Activated naive CD8-positive, alpha-beta T cell (primary cell): ENCODE data around the gene CEMIP.

ENCODE experiments used
- H3K27ac Mint-ChIP-seq: one replicate; pipeline ENCODE4 v1.8.0; 2021; ENCODE audit warnings: mixed read lengths
- H3K27me3 Mint-ChIP-seq: one replicate; pipeline ENCODE4 v1.8.0; 2021; ENCODE audit warnings: mixed read lengths
- H3K36me3 Mint-ChIP-seq: one replicate; pipeline ENCODE4 v1.8.0; 2021; ENCODE audit warnings: mixed read lengths
- H3K4me1 Mint-ChIP-seq: one replicate; pipeline ENCODE4 v1.8.0; 2021; ENCODE audit warnings: low read depth, mixed read lengths
- H3K4me3 Mint-ChIP-seq: one replicate; pipeline ENCODE4 v1.8.0; 2021; ENCODE audit warnings: mild to moderate bottlenecking, mixed read lengths
- H3K9me3 Mint-ChIP-seq: one replicate; pipeline ENCODE4 v1.8.0; 2021; ENCODE audit warnings: low read depth, mixed read lengths

CEMIP gene

DNA sequence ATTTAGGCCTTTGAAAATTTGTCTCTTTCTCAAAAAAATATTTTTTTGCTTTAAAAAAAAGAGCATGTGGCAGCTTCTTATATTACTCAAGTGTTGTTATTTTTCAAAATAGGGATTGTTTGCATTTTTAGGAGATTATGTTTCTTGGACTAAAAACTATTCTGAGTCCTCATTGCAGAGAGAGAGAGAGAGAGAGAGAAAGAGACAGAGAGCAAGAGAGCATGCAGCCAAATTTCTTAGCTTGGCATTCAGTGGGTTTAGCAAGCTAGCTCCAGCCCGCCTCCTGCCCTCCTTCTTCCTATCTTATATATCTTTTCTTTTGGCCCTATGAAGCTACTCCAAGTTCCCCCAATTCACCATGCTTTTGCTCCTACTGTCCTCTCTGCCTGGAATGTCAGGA, 55.7 kb downstream of the CEMIP start:
- no peaks in the 10 kb centered on the region for H3K9me3 Mint-ChIP-seq
- peaks cover 5% of the 10 kb centered on the region for H3K27me3 Mint-ChIP-seq
- no peak overlapping the region for H3K27ac Mint-ChIP-seq
- H3K36me3 Mint-ChIP-seq: no peaks in the 10 kb centered on the region
- H3K4me3 Mint-ChIP-seq: no peak overlapping the region
- H3K4me1 Mint-ChIP-seq: no peaks in the 10 kb centered on the region

DNA sequence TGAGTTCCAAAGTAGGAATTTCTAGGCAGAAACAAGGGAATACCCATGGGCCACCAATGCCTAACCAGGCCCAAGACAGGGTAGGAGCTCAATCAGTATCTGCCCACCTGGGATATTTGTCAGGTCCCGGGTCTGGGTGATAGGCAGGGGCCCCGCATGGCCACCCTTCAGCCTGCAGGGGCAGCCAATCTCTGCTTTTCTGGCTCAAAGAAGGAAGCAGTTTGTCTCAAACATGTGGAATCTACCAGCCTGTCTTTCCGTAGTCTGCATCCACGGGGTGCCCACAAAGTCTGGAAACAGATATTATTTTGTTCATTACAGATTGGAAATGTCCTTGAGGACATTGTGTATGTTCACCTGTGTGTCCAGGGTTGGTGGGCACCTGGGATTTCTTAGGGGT, 56.2 kb downstream of the CEMIP start:
- peaks cover 5% of the 10 kb centered on the region for H3K27me3 Mint-ChIP-seq
- H3K36me3 Mint-ChIP-seq: no peaks in the 10 kb centered on the region
- no peaks in the 10 kb centered on the region for H3K9me3 Mint-ChIP-seq
- H3K4me3 Mint-ChIP-seq: no peak overlapping the region
- no peak overlapping the region for H3K27ac Mint-ChIP-seq
- H3K4me1 Mint-ChIP-seq: no peaks in the 10 kb centered on the region

DNA sequence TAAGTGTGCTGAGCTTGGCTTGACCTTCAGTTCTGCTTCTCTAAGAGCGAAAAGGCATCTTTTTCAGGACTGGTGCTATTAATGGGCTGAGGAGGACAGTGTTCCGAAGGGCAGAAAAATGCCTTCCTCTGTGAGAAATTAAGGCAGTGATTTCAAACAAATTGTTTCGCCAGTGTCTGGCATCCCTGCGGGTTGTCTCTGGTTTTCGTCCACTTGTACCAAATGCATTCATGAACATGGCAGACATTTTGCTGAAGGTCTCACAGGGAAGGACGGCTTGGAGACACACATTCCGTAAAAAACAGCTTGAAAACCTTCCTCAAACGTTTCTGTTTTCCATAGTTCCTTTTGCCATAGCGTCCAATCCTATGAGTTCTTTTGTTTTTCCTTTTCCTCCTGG, 57.1 kb downstream of the CEMIP start:
- Mint-ChIP-seq H3K36me3 (no peaks in the 10 kb centered on the region), H3K4me3 (no peak overlapping the region), H3K27ac (no peak overlapping the region), H3K4me1 (no peaks in the 10 kb centered on the region), H3K9me3 (no peaks in the 10 kb centered on the region), H3K27me3 (peaks cover 5% of the 10 kb centered on the region)

DNA sequence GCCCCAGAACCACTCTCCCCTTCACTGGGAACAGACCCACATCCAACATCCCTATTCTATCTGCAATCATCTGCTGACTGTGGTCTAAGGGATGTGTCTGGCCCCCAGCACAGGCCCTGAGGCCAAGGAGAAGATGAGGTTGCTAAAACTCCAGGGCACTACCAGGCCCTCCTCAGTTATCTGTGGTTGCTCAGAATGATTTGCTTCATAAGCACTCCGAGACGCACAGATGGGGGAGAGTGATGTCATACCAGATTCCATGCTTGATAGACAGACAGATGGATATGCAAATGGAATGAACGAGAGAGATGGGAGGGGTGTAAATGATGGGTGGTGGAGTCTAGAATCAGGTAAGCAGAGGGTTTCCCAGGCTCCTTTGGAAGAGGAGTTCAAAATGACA, 57.8 kb downstream of the CEMIP start:
- H3K27me3 Mint-ChIP-seq: peaks cover 8% of the 10 kb centered on the region
- no peaks in the 10 kb centered on the region for H3K36me3 Mint-ChIP-seq
- no peak overlapping the region for H3K27ac Mint-ChIP-seq
- H3K4me3 Mint-ChIP-seq: no peak overlapping the region
- H3K4me1 Mint-ChIP-seq: no peaks in the 10 kb centered on the region
- no peaks in the 10 kb centered on the region for H3K9me3 Mint-ChIP-seq

DNA sequence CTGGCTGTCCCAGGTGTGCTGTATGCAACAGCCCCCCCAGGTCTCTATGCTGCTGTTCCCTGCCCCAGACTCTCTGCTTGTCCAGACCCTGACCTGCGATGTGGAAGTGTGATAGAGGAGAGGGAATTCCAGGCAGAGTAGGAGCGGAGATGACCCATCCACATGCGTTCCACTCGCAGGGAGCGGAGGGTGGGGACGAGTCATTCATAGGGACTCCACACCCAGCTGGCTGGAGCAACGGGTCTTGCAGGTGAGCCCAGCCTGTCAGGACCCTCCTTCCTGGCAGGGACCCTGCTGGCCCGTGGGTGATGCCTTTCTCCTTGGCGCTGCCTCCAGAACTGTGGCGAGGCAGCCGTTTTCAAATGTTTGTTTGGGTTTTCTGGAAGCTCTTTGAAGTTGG, 58.8 kb downstream of the CEMIP start:
- no peaks in the 10 kb centered on the region for H3K4me1 Mint-ChIP-seq
- H3K4me3 Mint-ChIP-seq: no peak overlapping the region
- no peaks in the 10 kb centered on the region for H3K36me3 Mint-ChIP-seq
- H3K27ac Mint-ChIP-seq: no peak overlapping the region
- H3K9me3 Mint-ChIP-seq: no peaks in the 10 kb centered on the region
- peaks cover 8% of the 10 kb centered on the region for H3K27me3 Mint-ChIP-seq

DNA sequence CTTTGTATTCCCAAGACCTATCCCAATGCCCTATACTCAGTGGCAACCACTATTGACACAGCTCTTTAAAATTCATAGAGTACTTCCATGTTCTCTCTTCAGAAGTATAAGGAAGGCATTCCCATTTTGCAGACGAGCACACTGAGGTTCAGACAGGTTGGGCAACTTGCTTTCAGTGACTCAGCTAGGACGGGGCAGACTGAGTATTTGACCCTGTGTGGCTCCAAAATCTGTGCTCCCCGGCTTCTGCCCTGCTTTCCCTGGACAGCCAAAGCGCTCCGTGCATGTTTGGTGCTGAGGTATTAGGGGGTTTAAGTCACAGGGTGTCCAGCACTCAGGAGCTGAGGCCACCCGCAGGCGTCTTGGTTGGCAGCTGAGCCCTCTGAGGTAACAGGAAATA, 59.5 kb downstream of the CEMIP start:
- Mint-ChIP-seq H3K9me3 (no peaks in the 10 kb centered on the region), H3K27me3 (peaks cover 8% of the 10 kb centered on the region), H3K36me3 (no peaks in the 10 kb centered on the region), H3K27ac (no peak overlapping the region), H3K4me1 (no peaks in the 10 kb centered on the region), H3K4me3 (no peak overlapping the region)

DNA sequence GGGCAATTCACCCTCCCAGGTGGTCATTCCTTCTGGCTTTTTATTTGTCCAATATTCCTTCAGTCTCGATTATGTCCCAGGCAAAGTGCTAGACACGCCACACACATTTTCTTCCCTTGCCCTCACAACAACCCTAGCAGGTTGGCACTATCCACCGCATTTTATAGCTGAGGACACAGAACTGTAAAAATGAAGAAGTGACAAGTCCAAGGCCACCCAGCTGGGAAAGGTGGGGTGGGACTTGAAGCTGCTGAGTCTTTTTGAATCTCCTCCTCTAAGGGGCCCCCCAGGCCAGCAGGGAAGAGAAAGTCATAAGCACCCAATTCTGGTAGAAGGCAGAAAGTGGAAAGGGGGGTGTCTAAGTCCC, 60.6 kb downstream of the CEMIP start:
- H3K4me1 Mint-ChIP-seq: no peaks in the 10 kb centered on the region
- H3K36me3 Mint-ChIP-seq: no peaks in the 10 kb centered on the region
- peaks cover 8% of the 10 kb centered on the region for H3K27me3 Mint-ChIP-seq
- no peak overlapping the region for H3K4me3 Mint-ChIP-seq
- H3K9me3 Mint-ChIP-seq: no peaks in the 10 kb centered on the region
- H3K27ac Mint-ChIP-seq: no peak overlapping the region

DNA sequence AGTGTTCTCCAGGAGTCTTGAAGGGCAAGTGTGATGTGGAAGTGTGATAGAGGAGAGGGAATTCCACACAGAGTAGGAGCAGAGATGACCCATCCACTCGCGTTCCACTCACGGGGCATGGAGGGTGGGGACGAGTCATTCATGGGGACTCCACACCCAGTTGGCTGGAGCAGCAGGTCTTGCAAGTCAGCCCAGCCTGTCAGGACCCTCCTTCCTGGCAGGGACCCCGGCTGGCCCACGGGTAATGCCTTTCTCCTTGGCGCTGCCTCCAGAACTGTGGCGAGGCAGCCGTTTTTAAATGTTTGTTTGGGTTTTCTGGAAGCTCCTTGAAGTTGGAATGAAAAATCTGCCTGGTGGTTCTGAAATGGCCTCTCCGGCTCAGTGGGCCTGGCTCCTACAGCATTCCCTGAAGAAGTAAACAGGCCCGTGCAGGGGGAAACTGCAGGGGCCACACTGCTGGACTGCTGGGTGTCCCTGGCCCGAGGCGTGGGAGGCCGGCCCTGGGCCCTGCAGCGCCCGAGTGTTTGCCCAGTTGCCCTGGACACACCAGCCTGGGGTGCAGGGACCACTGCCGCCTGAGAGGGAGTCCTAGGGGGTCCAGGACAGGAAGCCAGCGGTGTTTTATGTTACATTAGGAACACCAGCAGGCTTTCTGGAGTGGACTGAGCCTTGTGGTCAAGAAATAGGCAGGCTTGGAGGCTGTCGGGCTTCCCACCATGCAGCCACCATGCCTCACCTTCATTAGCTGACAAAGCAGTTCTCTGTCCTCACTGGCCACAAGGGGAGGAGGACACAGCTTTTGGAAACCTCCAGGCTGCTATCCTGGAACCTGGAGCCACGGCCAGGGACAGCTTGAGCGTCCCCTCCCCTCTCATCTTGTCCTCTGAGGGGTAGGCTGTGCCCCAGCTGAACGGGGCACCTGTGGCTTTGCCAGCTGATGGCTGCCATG, 61.3 kb downstream of the CEMIP start:
- H3K4me3 Mint-ChIP-seq: no peak overlapping the region
- H3K9me3 Mint-ChIP-seq: no peaks in the 10 kb centered on the region
- H3K36me3 Mint-ChIP-seq: no peaks in the 10 kb centered on the region
- H3K27ac Mint-ChIP-seq: no peak overlapping the region
- H3K4me1 Mint-ChIP-seq: no peaks in the 10 kb centered on the region
- peaks cover 8% of the 10 kb centered on the region for H3K27me3 Mint-ChIP-seq

DNA sequence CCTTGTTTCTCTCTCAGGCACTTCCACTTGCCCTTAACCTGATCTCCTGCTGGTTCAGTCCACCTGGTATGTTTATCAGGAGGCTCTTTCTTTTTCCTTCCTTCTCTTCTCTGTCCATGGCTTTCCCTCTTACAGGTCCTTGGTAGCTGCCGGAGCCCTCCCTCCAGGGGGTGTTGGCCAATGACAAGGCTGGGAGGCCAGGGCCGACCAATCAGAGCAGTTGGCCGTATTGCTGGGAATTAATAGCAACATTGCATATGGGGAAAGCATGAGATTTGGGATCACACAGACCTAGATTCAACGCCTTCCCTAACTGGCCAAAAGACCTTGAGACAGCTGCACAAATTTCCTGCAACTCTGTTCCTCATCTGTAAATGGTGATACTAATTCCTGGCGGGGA, 62.4 kb downstream of the CEMIP start:
- Mint-ChIP-seq H3K27ac (no peak overlapping the region), H3K9me3 (no peaks in the 10 kb centered on the region), H3K4me1 (no peaks in the 10 kb centered on the region), H3K27me3 (peaks cover 10% of the 10 kb centered on the region), H3K4me3 (no peak overlapping the region), H3K36me3 (no peaks in the 10 kb centered on the region)

DNA sequence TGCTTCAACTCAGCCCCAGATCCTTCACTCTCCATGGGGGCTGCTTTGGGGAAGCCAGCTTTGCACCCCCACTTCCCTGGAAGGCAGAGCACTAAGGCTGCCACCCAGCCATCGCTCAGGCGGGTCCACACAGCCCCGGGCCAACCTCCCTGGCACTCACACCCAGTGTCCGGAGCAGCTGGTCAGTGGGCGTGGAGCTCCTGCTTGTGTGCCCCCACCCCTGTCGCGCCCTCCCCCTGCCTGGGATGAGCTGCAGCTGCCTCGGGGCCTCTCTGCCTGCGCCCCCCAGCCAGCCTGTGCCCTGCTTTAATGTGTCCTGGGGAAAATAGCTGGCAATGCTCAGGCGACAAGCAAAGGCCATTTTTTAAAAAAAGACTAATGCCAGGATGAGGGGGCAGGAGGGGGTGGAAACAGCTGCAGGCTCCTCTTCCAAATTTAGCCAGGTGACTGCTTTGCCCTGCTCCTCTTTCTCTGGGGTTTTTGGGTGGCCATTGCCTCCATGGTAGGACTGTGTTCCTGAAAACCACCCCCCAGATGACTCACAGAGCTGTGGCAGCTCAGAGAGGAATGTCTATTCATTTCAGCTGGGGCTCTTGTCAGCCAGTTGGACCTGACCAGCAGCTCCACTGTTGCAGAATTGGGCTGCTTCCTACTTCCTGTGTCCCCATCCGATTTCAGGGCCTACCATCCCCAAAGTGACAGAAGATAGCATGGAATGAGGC, 65.0 kb downstream of the CEMIP start:
- Mint-ChIP-seq H3K4me3 (no peak overlapping the region), H3K4me1 (no peaks in the 10 kb centered on the region), H3K27ac (no peak overlapping the region), H3K36me3 (no peaks in the 10 kb centered on the region), H3K9me3 (no peaks in the 10 kb centered on the region), H3K27me3 (peaks cover 5% of the 10 kb centered on the region)

DNA sequence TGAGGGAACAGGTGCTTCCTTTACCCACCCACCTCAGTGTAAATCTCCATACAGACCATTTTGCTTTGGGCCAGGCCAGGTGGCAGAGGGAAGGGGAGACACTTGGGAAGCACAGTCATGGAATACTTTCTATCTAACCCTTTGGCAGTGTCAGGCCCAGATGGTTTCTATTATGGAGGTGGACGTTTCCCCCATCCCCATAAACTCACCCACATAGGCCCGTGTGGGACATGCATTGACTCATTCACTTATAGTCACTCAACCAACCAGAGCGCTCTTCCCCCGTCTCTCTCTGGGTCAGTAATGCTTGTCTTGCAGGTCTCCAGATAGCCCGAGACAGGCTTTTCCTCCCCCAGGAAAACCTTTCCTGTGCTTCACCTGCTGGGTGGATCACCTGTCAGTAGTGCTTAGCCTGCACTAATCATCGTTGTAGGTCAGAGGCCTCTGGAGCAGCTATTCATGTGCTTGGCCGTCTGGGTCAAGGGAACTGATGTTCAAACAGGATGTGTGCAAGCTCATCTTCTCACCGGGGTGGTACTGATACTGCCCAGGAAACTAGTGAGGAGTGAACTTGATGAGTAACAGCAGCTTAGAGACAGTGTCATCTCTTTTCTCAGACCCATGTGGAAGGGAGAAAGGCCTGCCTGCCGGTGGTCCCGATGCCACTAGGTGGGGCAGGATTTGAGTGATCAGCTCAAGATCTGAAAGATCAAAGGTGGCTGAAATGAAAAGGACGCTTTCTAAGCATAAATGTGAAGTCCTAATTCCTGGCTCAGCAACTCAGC, 67.1 kb downstream of the CEMIP start:
- Mint-ChIP-seq H3K9me3 (no peaks in the 10 kb centered on the region), H3K27me3 (peaks cover 10% of the 10 kb centered on the region), H3K4me1 (no peaks in the 10 kb centered on the region), H3K4me3 (no peak overlapping the region), H3K36me3 (no peaks in the 10 kb centered on the region), H3K27ac (no peak overlapping the region)

DNA sequence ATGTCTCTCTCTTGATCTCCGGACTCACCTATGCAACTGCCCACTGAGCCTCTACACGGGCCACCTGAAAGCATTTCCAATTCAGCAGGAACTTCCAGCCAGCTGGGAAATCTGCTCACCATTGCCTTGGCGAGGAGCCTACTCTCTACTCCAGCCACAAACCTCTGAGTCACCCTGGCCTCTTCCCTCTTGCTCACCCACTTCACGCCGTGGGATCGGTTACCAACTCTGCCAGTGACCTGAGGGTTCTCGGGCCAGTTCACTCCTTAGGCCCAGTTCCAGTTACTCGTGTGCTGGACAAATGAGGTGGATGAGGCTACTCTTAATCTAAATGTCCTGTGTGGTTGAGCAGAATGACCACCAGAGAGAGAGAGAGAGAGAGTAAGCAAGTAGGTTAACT, 70.1 kb downstream of the CEMIP start:
- Mint-ChIP-seq H3K36me3 (no peaks in the 10 kb centered on the region), H3K4me1 (no peaks in the 10 kb centered on the region), H3K9me3 (no peaks in the 10 kb centered on the region), H3K27ac (no peak overlapping the region), H3K4me3 (no peak overlapping the region), H3K27me3 (peaks cover 7% of the 10 kb centered on the region)

DNA sequence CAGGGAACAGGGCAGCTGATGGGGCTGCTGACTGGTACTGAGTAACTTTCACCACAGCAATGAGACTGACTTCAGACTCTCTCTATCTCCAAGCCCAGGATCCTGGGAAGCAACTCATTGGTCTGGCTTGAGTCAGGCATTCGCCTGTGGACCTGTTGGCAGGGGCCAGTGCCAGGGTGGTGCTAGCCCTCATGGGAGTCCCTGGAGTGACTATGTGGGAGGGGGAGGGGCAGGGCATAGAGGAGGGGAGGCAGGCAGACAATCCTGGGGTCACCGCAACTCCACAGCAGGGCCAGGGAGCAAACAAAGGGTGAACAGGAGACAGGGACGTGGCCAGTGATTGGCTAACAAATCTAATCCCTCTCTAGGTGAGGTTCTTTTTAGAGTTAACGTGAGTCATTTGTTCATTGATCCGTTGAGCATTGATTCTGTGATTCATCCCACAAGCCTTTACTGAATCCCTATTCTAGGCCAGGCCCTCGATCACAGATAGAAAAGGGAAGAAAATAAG, 71.8 kb downstream of the CEMIP start:
- no peaks in the 10 kb centered on the region for H3K9me3 Mint-ChIP-seq
- H3K4me3 Mint-ChIP-seq: no peak overlapping the region
- H3K27ac Mint-ChIP-seq: no peak overlapping the region
- H3K4me1 Mint-ChIP-seq: peaks cover 2% of the 10 kb centered on the region
- H3K36me3 Mint-ChIP-seq: no peaks in the 10 kb centered on the region
- peaks cover 5% of the 10 kb centered on the region for H3K27me3 Mint-ChIP-seq

DNA sequence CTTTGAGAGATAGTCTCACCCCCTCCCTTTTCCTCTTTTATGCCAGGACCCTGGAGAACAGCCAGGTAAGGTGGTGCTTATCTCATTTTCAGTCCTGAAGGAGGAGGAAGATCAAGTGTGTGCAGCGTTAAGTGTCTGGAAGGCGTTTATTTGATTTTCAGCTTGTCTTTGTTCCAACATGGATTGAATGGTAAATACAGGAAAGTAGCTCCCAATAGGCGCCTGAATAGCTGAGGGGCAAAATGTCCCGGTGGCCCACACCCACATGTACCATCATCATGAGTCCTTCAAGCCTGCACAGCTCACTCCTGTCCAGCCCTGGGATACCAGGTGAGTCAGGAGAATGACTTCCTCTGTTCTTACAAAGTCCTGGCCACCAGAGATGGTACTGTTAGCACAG, 73.5 kb downstream of the CEMIP start:
- no peak overlapping the region for H3K4me3 Mint-ChIP-seq
- no peaks in the 10 kb centered on the region for H3K9me3 Mint-ChIP-seq
- H3K4me1 Mint-ChIP-seq: peaks cover 18% of the 10 kb centered on the region
- H3K36me3 Mint-ChIP-seq: no peaks in the 10 kb centered on the region
- H3K27me3 Mint-ChIP-seq: peaks cover 5% of the 10 kb centered on the region
- no peak overlapping the region for H3K27ac Mint-ChIP-seq

DNA sequence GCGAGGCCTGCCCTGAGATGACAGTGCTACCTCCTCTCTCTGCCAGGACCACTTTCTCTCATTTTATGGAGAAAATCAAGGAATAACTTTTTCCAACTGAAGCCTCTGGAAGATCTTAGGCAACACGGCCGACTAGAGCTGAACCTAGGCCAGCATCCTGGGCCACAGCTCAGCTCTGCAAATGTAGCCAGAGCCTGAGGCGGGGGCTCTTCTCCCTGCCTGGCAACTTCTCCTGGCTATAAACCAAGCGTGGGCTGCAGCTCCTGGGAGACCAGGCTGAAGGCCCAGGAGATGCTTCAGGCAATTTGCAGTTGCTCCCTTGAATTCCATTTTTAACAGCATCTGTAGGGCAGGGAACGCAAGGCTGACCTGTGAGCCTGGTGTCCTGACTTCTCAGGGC, 74.9 kb downstream of the CEMIP start:
- no peaks in the 10 kb centered on the region for H3K36me3 Mint-ChIP-seq
- H3K27ac Mint-ChIP-seq: no peak overlapping the region

More for the DNA sequence above, 74.9 kb downstream of the CEMIP start:
- peaks cover 25% of the 10 kb centered on the region for H3K4me1 Mint-ChIP-seq
- no peaks in the 10 kb centered on the region for H3K9me3 Mint-ChIP-seq
- H3K27me3 Mint-ChIP-seq: peaks cover 5% of the 10 kb centered on the region
- no peak overlapping the region for H3K4me3 Mint-ChIP-seq
